Activated B cell treated with CpG ODN at 0.5 μM for 24 hours (primary cell): ENCODE data around the gene CASTOR1. TPM values are rescaled to one million over a fixed set of nuclear protein-coding genes. Genes with fewer than 3 reads are reported as not detected.

Experiments used
- ATAC-seq: fragments of 200-7000 bp; cut with Tn5 transposase; one replicate; pipeline ENCODE4 v1.10.0; 2021; ENCODE audit warnings: low read depth, mild to moderate bottlenecking, moderate library complexity
- CTCF ChIA-PET: fragments of 350-600 bp; sonication (Branson Sonifier 250); formaldehyde crosslinking; loops from one replicate; lab custom pipeline; 2021; ENCODE audit warnings: antibody characterized with exemption; lab: Charles Lee
- POLR2A ChIA-PET: fragments of 350-600 bp; sonication (Branson Sonifier 250); formaldehyde crosslinking; loops from one replicate; lab custom pipeline; 2021; ENCODE audit warnings: antibody characterized with exemption; lab: Charles Lee
- DNase-seq: peaks from one replicate; pipeline ENCODE4 v3.0.0; 2022
- H3K27ac Mint-ChIP-seq: one replicate; pipeline ENCODE4 v1.8.0; 2020; ENCODE audit warnings: mixed read lengths
- H3K27me3 Mint-ChIP-seq: one replicate; pipeline ENCODE4 v1.8.0; 2021; ENCODE audit warnings: mixed read lengths
- H3K36me3 Mint-ChIP-seq: one replicate; pipeline ENCODE4 v1.8.0; 2021; ENCODE audit warnings: low read depth, mixed read lengths
- H3K4me1 Mint-ChIP-seq: one replicate; pipeline ENCODE4 v1.8.0; 2021; ENCODE audit warnings: mixed read lengths
- H3K4me3 Mint-ChIP-seq: one replicate; pipeline ENCODE4 v1.8.0; 2020; ENCODE audit warnings: mild to moderate bottlenecking, mixed read lengths
- H3K9me3 Mint-ChIP-seq: one replicate; pipeline ENCODE4 v1.8.0; 2020; ENCODE audit warnings: mixed read lengths
- CTCF ChIP-seq: fragments of 200-600 bp; IDR thresholded peaks from one replicate; pipeline ENCODE4 v1.8.0; 2022; ENCODE audit warnings: antibody characterized with exemption, mild to moderate bottlenecking
- intact Hi-C: fragments of 100-400 bp; cut with micrococcal nuclease; formaldehyde crosslinking; loops from one replicate; pipeline ENCODE4 v1.15.1; 2024
- total RNA-seq: library from RNA; stranded (reverse); gene quantifications from 2 replicates; pipeline ENCODE4 v1.2.3, GENCODE V29; 2022

The CASTOR1 gene
- total RNA-seq, 1 donor from 2014 or later: 2.4 TPM

GRCh38 chr22:30284666-30285065 is 4.6 kb downstream of the CASTOR1 start:
- Mint-ChIP-seq H3K4me1 (peaks cover 20% of the 10 kb centered on the region), H3K36me3 (peaks cover 5% of the 10 kb centered on the region), H3K9me3 (no peaks in the 10 kb centered on the region), H3K27ac (no peak overlapping the region), H3K4me3 (no peak overlapping the region), H3K27me3 (peaks cover under 1% of the 10 kb centered on the region)
- intact Hi-C loops: no loop called here
- ChIA-PET CTCF (interaction anchor here (0.6 to 7.8 kb wide), 3 partner anchors 21 to 173 kb away, joined by 3 to 275 read pairs (median 27); partner anchors contain the start of gene RNF215), POLR2A (no interaction called here)
- ATAC-seq: no peak
- no peak for DNase-seq
- TF ChIP-seq CTCF: no peak

GRCh38 chr22:30284172-30284571 is 5.1 kb downstream of the CASTOR1 start:
- intact Hi-C loops: no loop called here
- H3K36me3 Mint-ChIP-seq: peaks cover 5% of the 10 kb centered on the region
- ChIA-PET POLR2A (no interaction called here), CTCF (interaction anchor here (1.8 to 7.8 kb wide), 3 partner anchors 20 to 105 kb away, joined by 6 to 275 read pairs (median 27); partner anchors contain the start of gene RNF215)
- peaks cover 18% of the 10 kb centered on the region for H3K4me1 Mint-ChIP-seq
- H3K27ac Mint-ChIP-seq: no peak overlapping the region
- no peak overlapping the region for H3K4me3 Mint-ChIP-seq
- DNase-seq: no peak
- TF ChIP-seq CTCF: no peak
- no peak for ATAC-seq
- H3K27me3 Mint-ChIP-seq: peaks cover 6% of the 10 kb centered on the region
- H3K9me3 Mint-ChIP-seq: no peaks in the 10 kb centered on the region

GRCh38 chr22:30283342-30283741 is 6.0 kb downstream of the CASTOR1 start:
- Mint-ChIP-seq H3K9me3 (no peaks in the 10 kb centered on the region), H3K4me1 (peaks cover 12% of the 10 kb centered on the region), H3K36me3 (peaks cover 5% of the 10 kb centered on the region), H3K27ac (no peak overlapping the region), H3K27me3 (peaks cover 11% of the 10 kb centered on the region), H3K4me3 (no peak overlapping the region)
- DNase-seq: no peak
- ATAC-seq: no peak
- ChIA-PET CTCF (interaction anchor here (1.0 to 1.8 kb wide), 2 partner anchors 21 to 22 kb away, joined by 4 to 6 read pairs; no protein-coding TSS in a partner anchor), POLR2A (no interaction called here)
- intact Hi-C loops: no loop called here
- no peak for TF ChIP-seq CTCF

DNA sequence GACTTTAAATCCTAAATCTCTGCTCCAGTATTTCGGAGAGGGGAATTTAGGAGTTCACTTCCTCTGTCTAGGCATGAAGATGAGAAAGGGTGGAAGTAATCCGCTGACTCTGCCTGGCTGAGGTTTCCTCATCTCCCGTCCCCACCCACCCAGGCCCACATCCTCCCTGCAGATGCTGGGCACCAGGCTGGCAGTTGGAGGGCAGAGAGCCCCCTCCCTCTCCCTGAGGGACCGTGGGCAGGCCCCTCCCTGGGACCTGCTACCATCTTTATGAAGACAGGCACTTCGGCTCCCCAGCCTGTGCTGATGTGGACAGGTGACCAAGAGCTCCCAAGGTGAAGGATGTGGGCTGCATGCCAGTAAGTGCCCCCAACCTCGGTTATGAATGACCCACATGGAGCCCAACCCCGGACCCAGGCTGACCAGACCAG is 6.7 kb downstream of the CASTOR1 start:
- no peak for ATAC-seq
- intact Hi-C loops: no loop called here
- Mint-ChIP-seq H3K27ac (no peak overlapping the region), H3K4me3 (no peak overlapping the region), H3K9me3 (no peaks in the 10 kb centered on the region), H3K4me1 (peaks cover 5% of the 10 kb centered on the region), H3K36me3 (peaks cover 5% of the 10 kb centered on the region), H3K27me3 (peaks cover 18% of the 10 kb centered on the region)
- POLR2A ChIA-PET: interaction anchor here (0.7 kb wide), 1 partner anchor 21 kb away, joined by 10 read pairs; no protein-coding TSS in a partner anchor
- no peak for TF ChIP-seq CTCF
- no peak for DNase-seq
- CTCF ChIA-PET: interaction anchor here (1.0 to 1.8 kb wide), 2 partner anchors 20 to 22 kb away, joined by 4 to 6 read pairs; no protein-coding TSS in a partner anchor

GRCh38 chr22:30280505-30280904 is 8.8 kb downstream of the CASTOR1 start:
- Mint-ChIP-seq H3K4me3 (no peak overlapping the region), H3K4me1 (peaks cover 10% of the 10 kb centered on the region), H3K36me3 (peaks cover 5% of the 10 kb centered on the region), H3K27ac (no peak overlapping the region), H3K27me3 (peaks cover 25% of the 10 kb centered on the region), H3K9me3 (no peaks in the 10 kb centered on the region)
- no peak for DNase-seq
- intact Hi-C loops: no loop called here
- TF ChIP-seq CTCF: no peak
- ATAC-seq: no peak
- CTCF ChIA-PET: interaction anchor here (1.9 kb wide), 1 partner anchor 108 kb away, joined by 5 read pairs; no protein-coding TSS in a partner anchor
- POLR2A ChIA-PET: interaction anchor here (1.1 kb wide), 1 partner anchor 17 kb away, joined by 3 read pairs; no protein-coding TSS in a partner anchor
